GM19467 (cell line): ENCODE data around the gene FGF1.

Experiments
- ATAC-seq: cut with Tn5 transposase; IDR thresholded peaks from one replicate; pipeline ENCODE4 v1.9.1; 2021; ENCODE audit warnings: mild to moderate bottlenecking, moderate library complexity; ENCODE audit not compliant: unreplicated experiment

The FGF1 gene

GRCh38 chr5:142685418-142686209 lies at the start of gene FGF1:
Gene FGF1, minus strand, starts transcription at chr5:142686090. Its CDS starts 71,963 bp downstream, at chr5:142614127.
- ATAC-seq, result no peak

DNA sequence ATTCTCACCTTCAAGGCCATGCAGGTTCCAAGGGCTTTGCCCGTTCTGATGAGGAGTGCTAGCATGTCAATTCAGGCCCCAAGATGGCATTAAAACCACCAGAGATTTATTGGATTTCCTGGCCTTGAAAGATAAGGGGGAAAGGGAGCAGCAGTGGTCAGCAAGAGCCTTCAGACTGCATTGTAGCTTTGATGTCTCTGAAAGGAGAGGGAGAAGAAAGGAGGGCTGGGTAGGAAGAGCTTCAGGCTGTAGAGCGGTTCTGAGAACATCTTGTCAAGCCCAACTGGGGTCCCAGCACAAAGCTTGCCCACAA lies 41.8 kb upstream of the FGF1 start:
- no peak for ATAC-seq

DNA sequence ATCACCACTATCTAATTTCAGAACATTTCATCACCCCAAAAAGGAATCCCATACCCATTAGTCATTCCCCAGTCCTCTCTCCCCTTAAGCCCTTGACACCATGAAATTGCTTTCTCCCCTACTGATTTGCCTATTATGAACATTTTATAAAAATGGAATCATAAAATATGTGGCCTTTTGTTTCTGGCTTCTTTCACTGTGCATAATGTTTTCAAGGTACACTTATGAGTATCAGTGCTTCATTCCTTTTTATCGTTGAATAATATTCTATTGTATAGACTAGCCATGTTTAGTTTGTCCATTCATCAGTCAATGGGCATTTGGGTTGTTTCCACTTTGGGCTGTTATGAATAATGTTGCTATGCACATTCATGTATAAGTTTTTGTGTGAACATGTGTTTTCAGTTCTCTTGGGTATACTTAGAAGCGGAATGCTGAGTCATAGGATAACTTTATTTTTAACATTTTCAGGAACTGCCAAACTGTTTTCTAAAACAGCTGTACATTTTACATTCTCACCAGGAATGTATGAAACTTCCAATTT lies 40.4 kb upstream of the FGF1 start:
- no peak for ATAC-seq

DNA sequence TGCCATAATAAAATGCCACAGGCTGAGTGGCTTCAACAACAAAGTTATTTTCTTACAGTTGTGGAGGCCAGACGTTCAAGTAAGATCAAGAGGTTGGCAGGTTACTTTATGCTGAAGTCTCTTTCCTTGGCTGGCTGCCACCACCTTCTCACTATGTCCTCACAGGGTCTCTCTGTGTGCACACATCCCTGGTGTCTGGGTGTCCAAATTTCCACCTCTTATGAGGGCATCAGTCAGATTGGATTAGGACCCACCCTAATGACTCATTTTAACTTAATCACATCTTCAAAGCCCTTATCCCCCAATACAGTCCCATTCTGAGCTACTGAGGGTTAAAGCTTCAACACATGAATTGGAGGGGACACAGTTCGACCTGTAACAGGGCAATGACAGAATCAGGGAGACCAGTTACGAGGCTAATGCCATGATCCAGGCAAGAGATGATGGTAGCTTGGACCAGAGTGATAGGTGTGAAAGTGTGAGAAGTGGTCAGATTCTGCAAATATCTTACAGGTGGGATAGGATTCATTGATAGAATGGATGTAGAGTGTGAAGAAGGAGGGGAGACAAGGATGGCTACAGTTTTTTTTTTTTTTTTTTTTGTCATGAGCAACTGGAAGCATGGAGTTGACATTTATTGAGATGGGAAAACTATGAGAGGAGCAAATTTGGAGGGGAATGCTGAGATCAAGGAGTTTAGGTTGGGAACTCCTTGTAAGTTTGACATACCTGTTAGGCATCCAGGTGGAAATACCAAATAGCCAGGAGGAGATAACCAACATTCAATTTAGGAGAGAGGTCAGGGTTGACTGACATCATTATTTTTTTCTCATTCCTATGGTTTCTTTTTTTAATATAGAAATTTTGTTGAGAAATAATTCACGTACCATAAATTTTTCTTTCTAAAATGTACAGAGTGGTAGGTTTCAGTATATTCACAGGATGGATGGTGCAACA lies 39.6 kb upstream of the FGF1 start:
- ATAC-seq, result no peak

- ATAC-seq, result no peak
These were observed 38.9 kb upstream of the FGF1 start for GRCh38 chr5:142724821-142725220.

- ATAC-seq, result no peak
These were observed 37.0 kb upstream of the FGF1 start for GRCh38 chr5:142722896-142723295.

GRCh38 chr5:142722146-142722545 lies 36.3 kb upstream of the FGF1 start:
- ATAC-seq, result no peak

DNA sequence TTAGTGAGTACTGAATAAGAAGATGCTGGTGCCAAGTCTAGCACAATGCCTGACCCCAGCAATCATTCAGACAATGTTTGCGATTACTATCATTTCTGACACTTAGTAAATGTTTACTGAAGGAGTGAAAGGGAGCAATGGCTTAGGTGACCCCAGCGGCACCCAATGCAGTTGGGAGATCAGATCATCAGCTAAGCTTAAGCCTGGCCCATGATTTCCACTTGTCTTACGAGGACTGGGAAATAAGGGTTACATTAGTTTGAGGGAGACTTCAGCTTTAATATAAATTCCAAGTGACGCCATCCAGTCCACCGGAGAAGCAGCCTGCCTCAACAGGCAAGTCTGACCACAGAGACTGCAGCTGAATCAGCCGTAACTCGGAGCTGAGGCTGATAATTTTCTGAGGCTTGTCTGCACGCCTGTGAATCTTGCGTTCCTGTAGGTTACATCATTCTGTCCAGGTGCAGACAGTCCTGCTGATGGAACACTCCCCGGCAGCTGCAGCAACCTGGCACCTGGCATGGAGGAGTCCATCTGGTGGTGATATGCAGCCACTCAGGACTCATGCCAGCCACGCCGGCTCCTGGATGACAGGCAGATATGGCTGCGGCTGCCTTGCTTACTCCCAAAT lies 34.9 kb upstream of the FGF1 start:
- ATAC-seq, result no peak

GRCh38 chr5:142719836-142720370 lies 34.0 kb upstream of the FGF1 start:
- no peak for ATAC-seq

GRCh38 chr5:142717582-142718215 lies 31.8 kb upstream of the FGF1 start:
- ATAC-seq, result no peak

GRCh38 chr5:142716963-142717362 lies 31.1 kb upstream of the FGF1 start:
- ATAC-seq, result no peak

- ATAC-seq, result no peak
These were observed 29.4 kb upstream of the FGF1 start for GRCh38 chr5:142715291-142715690.

DNA sequence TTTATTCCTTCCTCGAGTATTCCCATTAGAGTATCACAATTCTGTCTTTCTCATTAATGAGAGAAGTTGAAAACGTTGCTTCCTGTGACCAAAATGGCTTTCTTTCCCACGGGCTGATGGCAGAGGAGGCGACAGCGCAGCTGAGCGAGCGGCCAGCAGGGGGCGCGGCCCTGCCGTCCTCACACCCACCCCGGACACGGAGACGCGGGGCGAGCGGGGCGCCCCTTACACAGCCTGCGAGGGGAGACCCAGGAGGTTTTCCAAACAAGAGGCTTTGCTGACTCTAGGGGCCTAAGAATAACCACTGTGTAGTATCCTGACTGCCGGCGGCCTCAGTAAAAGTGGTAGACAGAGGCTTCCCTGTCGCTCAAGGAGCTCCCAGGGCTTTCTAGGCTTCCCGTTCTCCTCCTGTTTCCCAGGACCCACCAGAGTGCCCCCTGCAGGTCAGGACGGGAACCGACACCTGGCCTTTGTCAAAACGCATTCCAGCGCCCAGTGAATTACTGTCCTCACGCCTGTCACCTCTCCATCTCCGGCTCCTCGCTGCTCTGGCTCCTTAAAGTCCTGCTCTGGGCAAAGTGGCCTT lies 27.3 kb upstream of the FGF1 start:
- ATAC-seq, result peak; percentile 94

GRCh38 chr5:142703153-142703552 lies 17.3 kb upstream of the FGF1 start:
- ATAC-seq, result no peak

DNA sequence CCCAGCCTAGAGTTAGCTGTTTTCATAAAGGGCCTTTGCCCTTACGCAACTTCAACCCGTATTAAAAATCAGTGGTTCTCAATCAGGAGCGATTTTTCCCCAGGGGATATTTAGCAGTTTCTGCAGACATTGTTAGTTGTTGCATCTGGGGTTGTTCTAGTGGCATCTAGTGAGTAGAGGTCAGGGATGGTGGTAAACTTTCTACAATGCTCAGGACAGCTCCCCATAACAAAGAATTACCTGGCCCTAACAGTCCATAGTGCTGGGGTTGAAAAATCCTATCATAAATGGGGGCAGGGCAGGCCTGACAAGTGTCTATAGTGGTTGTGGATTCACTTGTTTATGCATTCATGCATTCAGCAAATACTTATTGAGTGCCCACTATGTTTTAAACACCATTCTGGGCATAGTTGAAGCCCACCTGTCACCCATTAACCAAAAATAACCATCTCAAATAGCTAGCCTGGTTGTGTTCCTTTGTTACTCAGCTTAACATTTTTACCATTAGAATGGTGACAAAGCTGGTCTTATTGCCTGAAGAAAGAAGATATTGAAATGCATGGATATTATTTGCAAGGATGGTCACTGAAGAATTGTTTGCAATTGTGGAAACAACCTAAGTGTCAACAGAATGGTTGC lies 15.9 kb upstream of the FGF1 start:
- ATAC-seq, result no peak

DNA sequence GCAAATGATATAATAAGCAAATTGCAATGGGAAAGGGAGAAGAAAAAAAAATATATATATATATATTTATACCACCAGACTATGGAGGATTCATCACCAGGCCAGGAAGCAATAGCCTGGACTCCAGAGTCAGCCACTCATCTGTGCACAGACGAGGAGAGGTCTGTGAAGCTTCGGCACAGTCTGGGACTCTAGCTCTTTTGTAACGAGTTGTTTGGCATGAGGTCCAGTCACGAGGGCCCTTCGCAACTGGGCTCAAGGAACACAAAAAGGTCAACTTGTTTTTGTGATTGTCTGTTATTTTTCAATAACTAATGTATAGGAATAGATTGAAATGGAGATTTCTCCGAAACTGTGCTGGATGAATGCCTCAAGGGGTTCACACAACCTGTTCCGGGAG lies 14.7 kb upstream of the FGF1 start:
- no peak for ATAC-seq

DNA sequence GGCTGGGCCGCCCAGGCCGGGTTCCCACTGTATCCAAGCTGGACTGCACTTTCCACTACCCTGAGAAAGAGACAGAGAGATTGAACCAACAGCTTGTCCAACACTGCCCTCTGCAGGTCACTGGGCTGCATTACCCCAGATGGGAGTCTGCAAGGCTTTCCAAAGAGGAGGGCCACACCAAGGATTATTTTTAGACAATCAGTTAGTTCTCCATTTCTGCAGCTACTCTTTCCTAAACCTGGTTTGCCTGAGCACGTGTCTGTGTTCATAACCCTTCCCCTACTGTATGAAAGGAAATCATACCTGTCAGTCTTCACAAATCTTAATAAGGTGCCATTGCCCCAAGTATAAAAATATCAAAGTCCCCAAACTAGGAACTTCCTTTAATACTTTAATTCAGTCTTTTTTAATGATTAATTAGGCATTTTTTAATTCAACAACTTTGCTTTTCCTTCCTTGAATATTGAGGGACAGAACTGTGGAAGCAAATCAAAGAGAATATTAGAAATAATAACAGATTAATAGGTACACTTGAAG lies 13.4 kb upstream of the FGF1 start:
- ATAC-seq, result peak; percentile 78

GRCh38 chr5:142698447-142699183 lies 12.7 kb upstream of the FGF1 start:
- no peak for ATAC-seq
